Measurements from ENCODE around the gene LGR5.
A peak's percentile ranks its signal among the peaks of the same experiment; 100 is the strongest.

The LGR5 gene

GRCh38 chr12:71584356-71584755 is 144.8 kb downstream of the LGR5 start:
- TF ChIP-seq, protein P1, sequence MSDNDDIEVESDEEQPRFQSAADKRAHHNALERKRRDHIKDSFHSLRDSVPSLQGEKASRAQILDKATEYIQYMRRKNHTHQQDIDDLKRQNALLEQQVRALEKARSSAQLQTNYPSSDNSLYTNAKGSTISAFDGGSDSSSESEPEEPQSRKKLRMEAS (IDR thresholded peaks at IDR 0.05), result no peak
- no peak for TF ChIP-seq TCF12 (IDR thresholded peaks at IDR 0.05; ENCODE audit: low read depth)
- no peak for TF ChIP-seq REST (IDR thresholded peaks at IDR 0.05; ENCODE audit: low read depth)
- TF ChIP-seq EP300 (IDR thresholded peaks at IDR 0.05; ENCODE audit: borderline replicate concordance), result no peak
- no peak for TF ChIP-seq TEAD4 (IDR thresholded peaks at IDR 0.05)
- TF ChIP-seq CREB1 (IDR thresholded peaks at IDR 0.05; ENCODE audit: low read depth), result no peak
- no peak for TF ChIP-seq FOXM1 (IDR thresholded peaks at IDR 0.05; ENCODE audit: borderline replicate concordance, low read depth)
- no peak for TF ChIP-seq USF1 (IDR thresholded peaks at IDR 0.05)
- TF ChIP-seq NFIC (IDR thresholded peaks at IDR 0.05), result no peak
- no peak for TF ChIP-seq ZBTB7A (IDR thresholded peaks at IDR 0.05; ENCODE audit: low read depth)
- no peak for TF ChIP-seq EGR1 (IDR thresholded peaks at IDR 0.05)
- no peak for TF ChIP-seq YY1 (IDR thresholded peaks at IDR 0.05; ENCODE audit: low read depth)
- TF ChIP-seq CEBPB (IDR thresholded peaks at IDR 0.05), result no peak
- no peak for TF ChIP-seq RAD21 (IDR thresholded peaks at IDR 0.05; ENCODE audit: low read depth)
- TF ChIP-seq TAF1 (IDR thresholded peaks at IDR 0.05; ENCODE audit: low read depth), result no peak

- no peak for TF ChIP-seq USF1 (IDR thresholded peaks at IDR 0.05)
Measured at GRCh38 chr12:71585218-71585617, 145.6 kb downstream of the LGR5 start.

GRCh38 chr12:71587012-71587411 is 147.4 kb downstream of the LGR5 start:
- TF ChIP-seq ZBTB7A (IDR thresholded peaks at IDR 0.05; ENCODE audit: low read depth) (no peak), USF1 (IDR thresholded peaks at IDR 0.05) (no peak), TEAD4 (IDR thresholded peaks at IDR 0.05) (no peak), YY1 (IDR thresholded peaks at IDR 0.05; ENCODE audit: low read depth) (no peak), EP300 (IDR thresholded peaks at IDR 0.05; ENCODE audit: borderline replicate concordance) (no peak), CEBPB (IDR thresholded peaks at IDR 0.05) (no peak), NFIC (IDR thresholded peaks at IDR 0.05) (no peak), TCF12 (IDR thresholded peaks at IDR 0.05; ENCODE audit: low read depth) (no peak), RAD21 (IDR thresholded peaks at IDR 0.05; ENCODE audit: low read depth) (no peak), REST (IDR thresholded peaks at IDR 0.05; ENCODE audit: low read depth) (no peak)
- TF ChIP-seq, protein P1 (IDR thresholded peaks at IDR 0.05), result no peak

- TF ChIP-seq RAD21 (IDR thresholded peaks at IDR 0.05; ENCODE audit: low read depth) (no peak), CREB1 (IDR thresholded peaks at IDR 0.05; ENCODE audit: low read depth) (no peak), USF1 (IDR thresholded peaks at IDR 0.05) (no peak), NFIC (IDR thresholded peaks at IDR 0.05) (0 out of 2 replicates have a peak, but pooled peaks have one; percentile 25)
Measured at GRCh38 chr12:71589478-71589881, 149.9 kb downstream of the LGR5 start.

DNA sequence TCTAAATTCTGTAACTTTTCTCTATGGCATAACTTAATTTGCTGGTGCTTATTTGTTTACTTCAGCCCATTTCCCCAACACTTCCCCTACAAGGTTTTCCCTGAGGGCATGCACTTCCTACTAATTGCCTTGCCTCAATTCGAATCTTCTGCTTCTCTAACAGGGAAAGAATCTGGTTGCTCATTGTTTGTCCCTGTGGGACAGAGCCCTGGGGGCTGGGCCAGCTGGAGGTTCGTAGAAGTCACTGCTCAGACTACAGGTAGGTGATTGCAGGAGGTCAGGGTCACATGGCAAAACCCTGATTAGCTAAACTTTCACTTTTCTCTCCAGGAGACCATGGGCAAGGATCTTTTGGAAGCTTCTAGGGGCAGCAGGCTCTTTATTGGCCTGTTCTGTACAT is 152.0 kb downstream of the LGR5 start:
- peak; percentile 17; the same call in 1 of the 2 replicates for TF ChIP-seq USF1 (IDR thresholded peaks at IDR 0.05)
- TF ChIP-seq CREB1 (IDR thresholded peaks at IDR 0.05; ENCODE audit: low read depth), result no peak

- TF ChIP-seq FOXM1 (IDR thresholded peaks at IDR 0.05; ENCODE audit: borderline replicate concordance, low read depth), result no peak
- TF ChIP-seq RAD21 (IDR thresholded peaks at IDR 0.05; ENCODE audit: low read depth), result no peak
- TF ChIP-seq TAF1 (IDR thresholded peaks at IDR 0.05; ENCODE audit: low read depth), result no peak
- no peak for TF ChIP-seq TCF12 (IDR thresholded peaks at IDR 0.05; ENCODE audit: low read depth)
- no peak for TF ChIP-seq CEBPB (IDR thresholded peaks at IDR 0.05)
- TF ChIP-seq TEAD4 (IDR thresholded peaks at IDR 0.05), result no peak
Measured at GRCh38 chr12:71592841-71593240, 153.2 kb downstream of the LGR5 start.
